ENCODE data around the gene CHST12. TPM values are rescaled to one million over a fixed set of nuclear protein-coding genes. Genes with fewer than 3 reads are reported as not detected.
"Not testable (repeated sequence)": the region's sequence is repeated elsewhere in the genome, so short reads cannot be mapped to it uniquely, and the experiment has no call there.

Gene CHST12
- total RNA-seq, 1 donor from 2014 or later = 42.7 TPM

GRCh38 chr7:2376351-2377154 is 26.9 kb upstream of the CHST12 start:
- intact Hi-C loops (cut with micrococcal nuclease) = no loop called here

DNA sequence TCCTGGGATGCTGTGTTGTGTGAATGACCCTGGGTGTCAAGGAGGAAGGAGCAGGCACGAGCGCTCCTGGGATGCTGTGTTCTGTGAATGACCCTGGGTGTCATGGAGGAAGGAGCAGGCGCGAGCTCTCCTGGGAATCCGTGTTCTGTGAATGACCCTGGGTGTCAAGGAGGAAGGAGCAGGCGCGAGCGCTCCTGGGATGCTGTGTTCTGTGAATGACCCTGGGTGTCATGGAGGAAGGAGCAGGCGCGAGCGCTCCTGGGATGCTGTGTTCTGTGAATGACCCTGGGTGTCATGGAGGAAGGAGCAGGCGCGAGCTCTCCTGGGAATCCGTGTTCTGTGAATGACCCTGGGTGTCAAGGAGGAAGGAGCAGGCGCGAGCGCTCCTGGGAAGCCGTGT is 25.9 kb upstream of the CHST12 start:
- intact Hi-C loops (cut with micrococcal nuclease) = not testable (repeated sequence)

DNA sequence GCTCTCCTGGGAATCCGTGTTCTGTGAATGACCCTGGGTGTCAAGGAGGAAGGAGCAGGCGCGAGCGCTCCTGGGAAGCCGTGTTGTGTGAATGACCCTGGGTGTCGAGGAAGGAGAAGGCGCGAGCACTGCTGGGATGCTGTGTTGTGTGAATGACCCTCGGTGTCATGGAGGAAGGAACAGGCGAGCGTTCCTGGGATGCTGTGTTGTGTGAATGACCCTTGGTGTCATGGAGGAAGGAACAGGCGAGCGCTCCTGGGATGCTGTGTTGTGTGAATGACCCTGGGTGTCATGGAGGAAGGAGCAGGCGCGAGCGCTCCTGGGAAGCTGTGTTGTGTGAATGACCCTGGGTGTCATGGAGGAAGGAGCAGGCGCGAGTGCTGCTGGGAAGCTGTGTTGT is 25.3 kb upstream of the CHST12 start:
- intact Hi-C loops (cut with micrococcal nuclease) = not testable (repeated sequence)

GRCh38 chr7:2379161-2379560 is 24.2 kb upstream of the CHST12 start:
- intact Hi-C loops (cut with micrococcal nuclease) = no loop called here

DNA sequence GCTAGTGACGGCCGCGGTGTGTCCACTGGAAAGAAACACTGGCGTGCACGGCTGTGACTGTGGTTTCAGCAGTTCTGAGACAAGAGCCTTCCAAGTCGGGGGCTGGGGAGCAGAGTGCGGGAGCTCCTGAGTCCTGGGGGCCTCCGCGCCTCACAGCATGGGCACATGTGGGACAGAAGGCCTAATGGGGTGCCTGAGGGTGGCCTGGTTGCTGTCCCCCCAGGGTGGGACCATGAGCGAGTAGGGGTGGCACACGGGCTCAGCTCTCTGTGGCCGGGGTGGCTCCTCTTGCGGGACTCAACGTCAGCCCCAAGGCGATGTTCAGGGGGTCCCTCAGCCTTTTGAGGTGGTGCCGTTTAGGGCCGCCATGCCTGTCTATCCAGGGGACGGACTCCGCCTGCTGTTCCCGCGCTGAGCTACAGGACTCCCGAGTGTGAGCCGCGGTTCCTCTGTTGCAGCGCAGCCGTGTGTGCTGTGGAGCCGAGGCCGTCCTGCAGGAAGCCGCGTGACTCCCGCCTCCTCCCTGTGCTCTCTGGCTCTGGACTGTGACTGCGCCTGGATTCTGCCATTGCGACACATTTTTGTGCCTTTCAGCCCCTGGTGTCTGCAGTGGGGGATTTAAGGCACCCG is 23.5 kb upstream of the CHST12 start:
- intact Hi-C loops (cut with micrococcal nuclease) = no loop called here

DNA sequence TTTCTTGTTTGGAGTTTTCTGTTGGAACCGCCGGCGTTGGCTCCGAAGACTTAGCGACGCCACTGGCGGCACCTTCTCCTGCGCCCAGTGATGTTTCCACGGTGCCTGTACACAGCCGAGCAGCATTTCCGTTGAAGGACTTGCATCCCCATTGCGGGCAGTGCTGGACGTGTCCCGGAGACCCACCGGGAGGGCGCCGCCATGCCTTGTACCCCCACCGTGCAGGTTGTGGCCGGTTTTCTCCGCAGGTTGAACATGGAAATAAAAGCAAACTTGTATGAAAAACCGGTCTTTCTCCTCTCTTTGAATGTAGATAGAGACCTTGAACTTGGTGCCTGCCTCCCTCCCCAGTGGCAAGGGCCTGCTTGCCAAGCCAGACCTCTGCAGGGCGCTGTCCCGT is 22.9 kb upstream of the CHST12 start:
- intact Hi-C loops (cut with micrococcal nuclease) = no loop called here

GRCh38 chr7:2381227-2381626 is 22.2 kb upstream of the CHST12 start:
- intact Hi-C loops (cut with micrococcal nuclease) = no loop called here

- intact Hi-C loops (cut with micrococcal nuclease) = no loop called here
Observed at GRCh38 chr7:2381881-2382509, 21.4 kb upstream of the CHST12 start.

GRCh38 chr7:2383543-2384274 is 19.7 kb upstream of the CHST12 start:
- intact Hi-C loops (cut with micrococcal nuclease) = loop anchor here (1.0 kb wide), 1 partner anchor 86 kb away; no protein-coding TSS in a partner anchor

DNA sequence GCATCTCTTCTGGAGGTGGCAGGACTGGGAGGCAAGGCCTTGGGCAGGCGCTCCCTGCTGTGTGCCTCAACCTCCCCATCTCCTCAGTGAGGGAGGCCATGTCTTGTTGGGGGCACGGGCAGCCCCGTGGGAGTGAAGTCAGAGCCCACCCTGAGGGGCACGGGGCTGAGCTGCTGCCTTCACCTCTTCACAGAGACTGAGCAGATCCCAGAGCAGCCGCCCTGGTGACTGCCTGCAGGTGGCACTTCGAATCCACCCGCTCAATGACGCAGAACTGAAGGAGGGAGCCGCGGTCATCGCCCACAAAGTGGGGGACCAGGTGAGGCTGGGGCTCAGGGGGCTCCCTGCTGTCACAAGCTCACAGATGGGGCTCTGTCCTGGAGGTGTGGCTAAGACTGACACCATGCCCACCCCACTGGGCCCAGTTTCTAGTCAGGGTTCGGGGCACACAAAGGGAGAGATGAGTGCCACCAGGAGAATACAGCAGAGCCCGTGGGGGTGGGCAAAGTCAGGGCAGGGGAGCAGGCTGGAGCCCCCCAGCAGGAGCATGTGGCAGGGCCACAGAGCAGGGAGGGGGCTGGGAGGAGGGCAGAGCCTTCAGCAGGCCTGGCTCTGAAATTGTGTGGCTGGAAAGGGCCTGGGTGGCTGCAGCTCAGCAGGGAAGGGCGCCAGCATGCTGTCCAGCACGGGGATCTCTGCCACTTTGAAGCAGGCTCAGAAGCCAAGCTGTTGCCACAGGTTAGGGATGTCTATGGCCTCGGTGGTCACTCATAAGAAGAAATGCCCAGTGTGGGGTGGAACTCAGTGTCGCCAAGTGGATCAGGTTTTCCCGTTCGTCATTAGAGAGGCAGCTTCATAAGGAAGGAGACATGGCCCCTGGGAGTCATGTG is 18.8 kb upstream of the CHST12 start:
- intact Hi-C loops (cut with micrococcal nuclease) = loop anchor here (1.0 kb wide), 1 partner anchor 85 kb away; no protein-coding TSS in a partner anchor

- intact Hi-C loops (cut with micrococcal nuclease) = not testable (repeated sequence)
Observed at GRCh38 chr7:2386122-2386521, 17.3 kb upstream of the CHST12 start.

- intact Hi-C loops (cut with micrococcal nuclease) = no loop called here
Observed at GRCh38 chr7:2386964-2387669, 16.3 kb upstream of the CHST12 start.

DNA sequence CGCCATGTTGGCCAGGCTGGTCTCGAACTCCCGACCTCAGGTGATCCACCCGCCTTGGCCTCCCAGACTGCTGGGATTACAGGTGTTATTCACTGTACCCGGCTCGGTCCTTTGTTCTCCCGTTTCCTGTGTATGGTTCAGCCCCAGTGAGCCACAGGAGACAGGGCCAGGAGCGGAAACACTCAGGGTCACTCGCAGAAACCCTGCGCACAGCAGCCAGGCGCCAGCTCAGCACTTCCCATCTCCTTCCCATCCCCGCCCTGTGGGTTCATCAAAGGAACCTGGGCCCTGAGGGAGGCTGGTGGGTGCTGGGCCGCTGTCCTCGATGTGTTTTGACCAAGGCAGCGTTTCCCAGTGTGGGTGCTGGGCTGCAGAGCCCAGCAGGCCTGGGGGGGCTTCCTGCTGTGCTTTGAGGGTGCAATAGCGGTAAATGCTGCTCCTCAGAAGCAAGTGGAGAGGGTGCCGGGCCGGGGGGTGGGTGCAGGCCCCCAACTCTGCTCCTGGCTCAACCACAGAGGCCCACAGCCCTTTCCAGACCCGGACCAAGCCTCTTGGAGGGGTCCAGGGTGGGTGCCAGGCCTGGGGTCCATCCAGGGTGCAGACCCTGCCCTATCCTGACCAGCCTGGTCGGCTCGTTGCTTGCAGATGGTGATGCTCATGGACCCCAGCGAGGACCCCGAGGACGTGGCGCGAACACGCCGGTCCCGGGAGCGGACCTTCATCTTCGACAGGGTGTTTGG is 15.3 kb upstream of the CHST12 start:
- intact Hi-C loops (cut with micrococcal nuclease) = no loop called here

- intact Hi-C loops (cut with micrococcal nuclease) = no loop called here
Observed at GRCh38 chr7:2388637-2388954, 14.8 kb upstream of the CHST12 start.

DNA sequence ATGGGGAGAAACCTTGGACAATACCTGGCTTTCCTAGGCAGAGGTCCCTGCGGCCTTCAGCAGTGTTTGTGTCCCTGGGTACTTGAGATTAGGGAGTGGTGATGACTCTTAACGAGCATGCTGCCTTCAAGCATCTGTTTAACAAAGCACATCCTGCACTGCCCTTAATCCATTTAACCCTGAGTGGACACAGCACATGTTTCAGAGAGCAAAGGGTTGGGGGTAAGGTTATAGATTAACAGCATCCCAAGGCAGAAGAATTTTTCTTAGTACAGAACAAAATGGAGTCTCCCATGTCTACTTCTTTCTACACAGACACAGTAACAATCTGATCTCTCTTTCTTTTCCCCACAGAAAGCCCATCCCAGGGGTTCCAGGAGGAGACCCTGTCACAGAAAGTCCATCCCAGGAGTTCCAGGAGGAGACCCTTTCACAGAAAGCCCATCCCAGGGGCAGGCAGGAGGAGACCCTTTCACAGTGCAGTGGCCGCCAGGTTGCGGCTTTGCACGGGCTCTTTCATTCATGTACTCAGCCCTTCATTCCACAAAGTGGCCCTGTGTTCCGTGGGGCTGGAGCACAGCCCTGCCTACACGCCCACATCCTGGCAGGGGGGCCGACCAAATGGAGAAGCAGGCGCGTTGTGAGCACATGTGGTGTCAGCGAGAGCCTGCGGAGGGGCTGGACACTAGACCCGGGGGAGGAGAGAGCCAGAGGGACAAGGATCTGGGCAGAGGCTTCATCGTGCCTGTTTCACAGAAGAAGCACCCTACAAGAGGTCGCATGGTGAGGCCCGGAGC is 13.2 kb upstream of the CHST12 start:
- intact Hi-C loops (cut with micrococcal nuclease) = not testable (repeated sequence)

- intact Hi-C loops (cut with micrococcal nuclease) = no loop called here
Observed at GRCh38 chr7:2393706-2394105, 9.7 kb upstream of the CHST12 start.

- intact Hi-C loops (cut with micrococcal nuclease) = no loop called here
Observed at GRCh38 chr7:2394566-2395082, 8.8 kb upstream of the CHST12 start.

- intact Hi-C loops (cut with micrococcal nuclease) = no loop called here
Observed at GRCh38 chr7:2398506-2398905, 4.9 kb upstream of the CHST12 start.

Data from T-helper 1 cell treated with Interleukin-12 subunit alpha and Interleukin-12 subunit beta and Interleukin-4 antibody, amounts not matched to agents 30 ng/mL and 1 ng/mL, for 36 hours (primary cell).